ENCODE data around the gene DDT.
"Not testable (repeated sequence)": the region's sequence is repeated elsewhere in the genome, so short reads cannot be mapped to it uniquely, and the experiment has no call there.

Gene DDT

DNA sequence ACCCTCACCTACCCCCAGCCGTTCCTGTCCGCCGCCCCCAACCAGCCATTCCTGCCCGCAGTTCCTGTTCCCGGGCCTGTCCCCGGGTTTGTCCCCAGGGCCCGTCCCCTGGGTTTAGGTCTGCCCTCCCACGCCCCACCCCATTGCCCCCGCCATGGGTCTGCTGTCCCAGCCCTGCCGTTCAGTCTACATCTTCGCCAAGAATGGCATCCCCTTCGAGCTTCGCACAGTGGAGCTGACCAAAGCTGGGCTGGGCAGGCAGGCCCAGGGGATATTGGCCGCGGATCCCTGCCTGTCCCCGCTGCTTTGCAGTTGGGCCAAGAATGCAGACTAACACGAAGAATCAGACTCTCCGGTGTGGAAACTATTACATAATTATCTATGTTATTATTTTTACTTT, 24.5 kb downstream of the DDT start:
- not testable (repeated sequence) for DNase-seq

DNA sequence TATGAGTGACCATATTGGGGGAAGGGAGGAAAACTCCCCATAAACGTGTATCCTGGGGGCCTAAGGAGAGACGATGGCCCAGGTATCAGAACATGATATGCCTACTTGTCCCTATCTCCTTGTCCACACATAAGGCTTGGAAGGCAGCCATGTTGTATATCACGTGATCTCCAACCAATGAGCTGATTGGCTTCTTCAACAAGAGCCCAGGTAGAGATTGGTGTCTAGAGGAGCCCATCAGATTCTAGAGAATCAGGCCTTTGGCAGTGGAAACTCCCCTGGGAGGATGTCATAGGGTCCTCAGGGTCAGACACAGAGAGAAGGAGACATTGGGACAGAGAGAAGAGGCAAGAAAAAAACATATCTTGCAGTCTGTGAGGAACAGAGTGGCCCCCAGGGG, 26.9 kb downstream of the DDT start:
- DNase-seq, result not testable (repeated sequence)

DNA sequence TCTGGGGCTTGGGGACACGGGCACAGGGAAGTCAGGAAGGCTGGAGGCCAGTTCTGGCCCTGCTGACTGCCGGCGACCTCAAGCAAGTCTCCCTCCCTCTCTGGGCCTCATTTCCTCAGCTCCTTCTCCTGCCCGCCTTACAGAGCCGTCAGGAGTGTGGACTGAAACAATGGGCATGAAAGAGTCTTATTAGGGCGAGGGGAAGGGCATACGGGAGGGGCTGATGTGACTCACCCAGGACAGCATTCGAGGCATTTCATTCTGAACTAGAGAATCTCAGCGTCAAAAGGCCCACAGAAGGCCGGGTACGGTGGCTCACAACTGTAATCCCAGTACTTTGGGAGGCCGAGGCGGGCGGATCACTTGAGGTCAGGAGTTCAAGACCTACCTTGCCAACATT, 34.1 kb downstream of the DDT start:
- DNase-seq, result not testable (repeated sequence)

DNA sequence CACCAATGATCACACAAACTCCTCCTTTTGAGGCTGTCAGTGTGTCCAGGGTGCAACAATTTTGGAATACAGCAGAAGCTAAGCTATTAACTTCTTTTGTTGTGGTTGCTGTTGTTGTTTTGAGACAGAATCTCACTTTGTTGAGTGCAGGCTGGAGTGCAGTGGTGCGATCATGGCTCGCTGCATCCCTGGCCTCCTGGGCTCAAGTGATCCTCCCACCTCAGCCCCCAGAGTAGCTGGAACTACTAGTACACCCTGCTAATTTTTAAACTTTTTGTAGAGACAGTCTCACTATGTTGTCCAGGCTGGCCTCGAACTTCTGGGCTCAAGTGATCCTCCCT, 35.3 kb downstream of the DDT start:
- DNase-seq, result no peak

DNA sequence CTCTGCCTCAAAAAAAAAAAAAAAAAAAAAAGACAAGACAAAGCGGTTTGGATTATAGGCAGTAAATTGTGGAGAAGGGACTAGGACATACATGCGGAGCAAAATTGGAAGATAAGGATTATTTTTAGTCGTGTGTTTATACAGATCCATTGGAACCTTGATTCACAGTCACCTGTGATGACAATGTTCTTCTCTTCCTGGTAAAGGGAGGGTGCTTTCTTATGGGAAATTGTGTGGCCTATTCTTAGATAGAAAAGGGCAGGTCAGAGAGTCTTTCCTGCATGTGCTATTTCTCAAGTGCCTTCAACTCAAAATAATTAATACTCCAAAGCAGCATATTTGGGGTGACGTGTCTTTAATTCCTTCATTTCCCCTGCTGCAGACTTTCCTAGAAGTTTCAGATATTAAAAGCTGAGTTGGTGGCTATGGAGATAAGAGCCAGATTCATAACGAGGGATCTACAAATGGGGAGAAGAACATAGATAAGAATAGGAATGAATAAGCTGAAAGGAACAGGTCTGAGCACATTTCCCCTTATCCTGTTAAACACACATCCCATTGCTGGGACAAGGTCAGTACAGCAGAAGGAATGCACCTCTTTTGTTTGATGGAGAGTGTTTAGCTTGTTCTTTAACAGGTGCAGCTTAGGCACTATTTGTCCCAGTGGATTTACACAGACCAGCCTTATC, 35.8 kb downstream of the DDT start:
- no peak for DNase-seq

DNA sequence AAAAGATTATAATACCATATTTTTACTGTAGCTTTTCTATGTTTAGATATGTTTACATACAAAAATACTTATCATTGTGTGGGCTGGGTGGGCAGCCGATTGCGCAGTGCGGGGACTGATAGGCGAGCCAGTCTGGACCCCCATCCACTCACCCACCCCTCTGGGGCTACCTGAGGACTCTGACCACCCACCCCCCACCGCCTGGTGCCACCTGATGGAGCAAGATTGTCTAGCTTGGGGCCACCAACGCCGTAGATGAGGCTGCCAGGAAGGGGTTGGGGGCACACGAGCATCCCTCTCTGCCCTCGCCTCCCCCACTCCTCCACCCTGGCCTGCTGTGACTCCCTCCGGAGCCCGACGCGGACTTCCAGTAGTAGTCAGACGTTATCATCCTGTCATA, 47.7 kb downstream of the DDT start:
- DNase-seq, result no peak

DNA sequence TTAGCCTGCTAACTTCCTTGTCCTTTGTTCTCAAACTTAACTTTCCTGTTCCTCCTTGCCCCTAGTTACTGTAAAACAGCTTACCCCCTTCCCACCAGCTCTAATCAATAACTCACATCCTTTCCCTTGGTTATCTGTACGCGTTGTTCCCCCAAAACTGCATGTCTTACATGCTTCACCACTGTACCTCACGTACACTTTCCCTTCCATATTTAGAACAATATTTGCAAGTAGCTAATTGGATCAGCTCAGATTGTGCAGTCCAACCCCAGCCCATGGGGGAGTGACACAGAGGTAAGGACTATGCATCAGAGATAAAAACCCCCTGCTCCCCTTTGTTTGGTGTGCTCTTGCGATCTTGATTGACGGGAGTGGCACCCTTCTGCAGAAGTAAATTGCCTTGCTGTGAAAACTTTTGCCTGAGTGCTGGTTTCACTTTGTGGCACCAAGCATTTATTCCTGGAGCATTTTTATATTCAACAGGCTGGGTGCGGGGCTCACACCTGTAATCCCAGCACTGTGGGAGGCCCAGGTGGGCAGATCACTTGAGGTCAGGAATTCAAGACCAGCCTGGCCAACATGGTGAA, 49.1 kb downstream of the DDT start:
- no peak for DNase-seq

DNA sequence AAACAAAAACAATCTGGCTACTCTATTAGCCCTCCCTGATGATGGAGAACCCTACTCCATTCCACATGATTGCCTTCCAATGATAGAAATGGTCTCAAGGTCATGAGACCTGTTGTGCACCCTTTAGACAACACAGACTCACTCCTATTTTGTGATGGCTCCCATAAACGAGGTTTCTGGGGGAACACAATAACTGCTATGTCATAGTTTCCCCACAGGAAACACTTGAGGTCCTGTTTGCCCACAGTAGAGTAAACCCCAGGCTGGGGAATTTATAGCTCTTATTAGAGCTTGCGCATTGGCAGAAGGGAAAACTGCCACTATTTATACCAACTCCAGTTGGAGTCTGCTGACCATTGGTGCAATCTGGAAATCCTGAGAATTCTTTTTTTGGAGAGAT, 51.3 kb downstream of the DDT start:
- DNase-seq, result no peak

DNA sequence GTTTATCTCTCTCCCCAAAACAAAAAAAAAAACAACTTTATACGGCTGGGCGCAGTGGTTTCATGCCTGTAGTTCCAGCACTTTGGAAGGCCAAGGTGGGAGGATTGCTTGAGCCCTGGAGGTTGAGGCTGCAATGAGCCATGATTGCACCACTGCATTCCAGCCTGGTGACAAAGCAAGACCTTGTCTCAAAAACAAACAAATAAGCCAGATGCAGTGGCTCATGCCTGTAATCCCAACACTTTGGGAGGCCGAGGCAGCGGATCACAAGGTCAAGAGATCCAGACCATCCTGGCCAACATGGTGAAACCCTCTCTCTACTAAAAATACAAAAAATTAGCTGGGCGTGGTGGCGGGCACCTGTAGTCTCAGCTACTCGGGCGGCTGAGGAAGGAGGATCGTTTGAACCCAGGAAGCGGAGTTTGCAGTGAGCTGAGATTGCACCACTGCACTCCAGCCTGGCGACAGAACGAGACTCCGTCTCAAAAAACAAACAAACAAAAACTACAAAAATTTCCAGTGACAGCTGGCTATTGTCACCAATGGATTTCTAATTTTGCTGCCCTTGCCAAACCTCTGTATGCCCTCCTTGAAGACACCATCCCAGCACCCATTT, 52.5 kb downstream of the DDT start:
- DNase-seq, result not testable (repeated sequence)

Data from stimulated activated CD4-positive, alpha-beta T cell treated with anti-CD3 and anti-CD28 coated beads, Interleukin-4, amount 100 ng/mL, for 1 hour (primary cell).